Body of pancreas (tissue), 4 donors: Measurements from ENCODE around the gene ASPA.

ENCODE experiments used
- CTCF ChIP-seq, 7 experiments: fragments of 450-650 bp in 4 of 7; fragments of 200-600 bp in 3 of 7; sonication (generic) in 3 of 7; IDR thresholded peaks; one replicate each; pipeline ENCODE4 v1.5.1; 2016 to 2019; ENCODE audit warnings: antibody characterized with exemption in 7 of 7
- POLR2A ChIP-seq, 3 donors: fragments of 450-650 bp; IDR thresholded peaks; one replicate each; pipeline ENCODE4 v1.6.1; 2016; ENCODE audit warnings: antibody characterized with exemption in 3 of 3, mild to moderate bottlenecking in 2 of 3

- TF ChIP-seq CTCF (IDR thresholded peaks at IDR 0.05), result no peak
- TF ChIP-seq POLR2A (IDR thresholded peaks at IDR 0.05), result no peak
Observed at GRCh38 chr17:3524024-3524423, 48.2 kb downstream of the ASPA start.
